Right lobe of liver (tissue), 4 donors: ENCODE results near the gene OR6N1.

Experiments
- CTCF ChIP-seq, 4 donors: fragments of 200-600 bp in 3 of 4; fragments of 450-650 bp in 1 of 4; IDR thresholded peaks; one replicate each; pipeline versions ENCODE4 v1.5.1 to v1.8.0; 2016 to 2022; ENCODE audit warnings: antibody characterized with exemption in 4 of 4, mild to moderate bottlenecking in 2 of 4
- POLR2A ChIP-seq: fragments of 450-650 bp; IDR thresholded peaks from one replicate; pipeline ENCODE4 v1.6.1; 2017; ENCODE audit warnings: antibody characterized with exemption, mild to moderate bottlenecking
- donor health status: DM: no; HTN: no; CAD: no.
- donor health status: DM: no; HTN: no; CAD: no.
- donor health status: DM: no; HTN: yes; CAD: no.

DNA sequence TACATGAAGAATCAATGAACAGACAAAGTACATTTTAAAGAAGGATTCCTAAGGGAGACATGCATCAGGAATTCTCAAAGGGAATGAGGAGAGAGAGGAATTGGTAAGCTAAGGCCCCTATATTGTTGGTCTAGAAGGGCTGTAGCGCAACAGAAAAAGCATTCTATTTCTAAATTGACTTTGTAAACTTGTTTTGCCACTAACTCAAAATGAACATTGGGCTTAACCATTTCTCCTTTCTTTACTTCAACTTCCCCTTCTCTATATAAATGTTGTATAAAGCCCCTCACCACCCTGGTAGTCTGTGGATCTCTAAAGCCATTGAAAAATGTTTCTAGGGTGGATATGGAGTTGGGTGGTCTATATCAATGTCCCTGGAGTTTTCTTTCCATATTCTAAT, 29.4 kb upstream of the OR6N1 start:
- no peak for TF ChIP-seq POLR2A
- no peak for TF ChIP-seq CTCF (IDR thresholded peaks at IDR 0.05)
